Measurements from ENCODE around the gene TENM3.

TENM3 gene

DNA sequence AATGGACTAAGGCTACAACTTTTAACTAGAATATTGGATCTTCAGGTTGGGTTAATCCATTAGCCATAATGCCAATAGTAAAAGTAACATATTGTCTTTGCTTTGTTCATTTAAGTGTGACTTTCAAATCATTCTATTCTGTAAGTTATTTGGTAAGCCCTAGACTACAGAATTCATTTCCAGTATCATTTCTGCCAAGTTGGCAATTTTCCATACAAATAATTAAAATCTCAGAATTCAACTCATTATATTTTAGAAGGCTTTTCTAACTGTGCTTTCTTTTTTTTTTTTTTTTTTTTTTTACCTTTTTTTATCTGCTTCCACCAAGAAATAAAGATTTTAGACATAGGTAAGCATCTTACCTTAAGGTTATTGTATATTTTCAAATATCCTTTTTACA is 500.6 kb downstream of the TENM3 start:
- TF ChIP-seq CTCF (IDR thresholded peaks at IDR 0.05; ENCODE audit: low read depth, low read length) = no peak
- DNase-seq (ENCODE audit: low read depth in 2 of 2) = no peak

GRCh38 chr4:182745237-182745636 is 502.0 kb downstream of the TENM3 start:
- TF ChIP-seq CTCF (IDR thresholded peaks at IDR 0.05; ENCODE audit: low read depth, low read length) = no peak
- H3K4me3 ChIP-seq (replicated peaks in 1 of 2; ENCODE audit: low read depth in 2 of 2, low read length in 2 of 2) = no peak overlapping the region
- DNase-seq (ENCODE audit: low read depth in 2 of 2) = no peak

More for the DNA sequence above, 500.6 kb downstream of the TENM3 start:
- H3K4me3 ChIP-seq (replicated peaks in 1 of 2; ENCODE audit: low read depth in 2 of 2, low read length in 2 of 2) = no peak overlapping the region

DNA sequence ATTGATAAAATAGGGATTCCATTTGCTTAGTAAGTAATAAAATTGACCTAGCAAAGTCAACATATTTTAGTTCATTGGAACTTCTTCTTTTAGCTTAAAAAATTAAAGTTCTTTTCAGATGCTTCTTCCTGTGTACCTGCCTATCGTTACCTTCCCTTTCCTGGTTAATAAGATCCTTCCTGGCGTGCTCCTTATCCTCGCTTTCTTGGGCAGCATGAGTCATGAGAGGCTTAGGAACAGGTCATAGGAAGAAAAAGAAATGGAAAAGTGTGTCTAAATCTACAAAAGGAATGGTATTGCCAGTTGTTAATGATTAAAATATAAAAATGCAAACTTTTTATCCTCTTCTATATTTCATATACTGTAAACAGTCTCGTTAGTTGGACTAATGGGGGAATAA is 503.7 kb downstream of the TENM3 start:
- no peak overlapping the region for H3K4me3 ChIP-seq (replicated peaks in 1 of 2; ENCODE audit: low read depth in 2 of 2, low read length in 2 of 2)
- no peak for DNase-seq (ENCODE audit: low read depth in 2 of 2)
- TF ChIP-seq CTCF (IDR thresholded peaks at IDR 0.05; ENCODE audit: low read depth, low read length) = no peak

DNA sequence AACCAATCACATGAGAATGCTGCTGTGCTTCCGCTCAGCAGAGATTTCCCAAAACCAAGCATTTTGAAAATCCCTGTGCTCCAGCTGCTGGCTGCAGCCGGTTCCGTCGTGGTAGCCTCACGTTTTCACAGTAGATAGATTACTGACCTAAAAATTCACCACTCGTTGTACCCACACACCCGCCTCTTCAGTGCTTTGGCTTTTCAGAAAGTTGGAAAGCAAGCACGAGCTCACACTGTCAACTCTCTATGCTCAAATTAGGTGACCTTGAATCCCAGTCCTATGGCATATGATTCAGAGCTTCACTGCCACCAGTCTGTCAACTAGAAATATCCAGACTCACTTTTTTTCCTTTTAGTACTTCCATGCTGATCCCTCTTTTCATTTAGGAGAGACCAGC is 505.1 kb downstream of the TENM3 start:
- DNase-seq (ENCODE audit: low read depth in 2 of 2) = no peak
- no peak for TF ChIP-seq CTCF (IDR thresholded peaks at IDR 0.05; ENCODE audit: low read depth, low read length)
- no peak overlapping the region for H3K4me3 ChIP-seq (replicated peaks in 1 of 2; ENCODE audit: low read depth in 2 of 2, low read length in 2 of 2)

DNA sequence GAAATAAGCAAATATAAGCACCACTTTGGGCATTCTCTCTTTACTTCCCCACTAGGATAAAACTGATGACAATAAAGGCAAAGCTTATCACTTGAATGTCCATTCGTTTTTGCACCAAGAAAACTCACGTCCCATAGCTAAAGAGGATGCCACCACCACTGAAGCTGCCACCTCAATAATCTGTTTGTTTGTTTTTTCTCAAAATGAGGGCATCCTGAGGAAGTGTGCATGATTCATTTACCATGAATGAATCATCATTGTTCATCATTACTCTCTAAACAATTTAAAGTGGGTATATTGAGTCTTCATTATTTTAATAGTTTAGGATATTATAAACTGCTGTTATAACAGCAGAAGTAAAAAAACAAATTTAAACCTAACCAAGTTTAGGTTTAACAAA is 505.7 kb downstream of the TENM3 start:
- peak in 1 of 2 donors; percentile 16 for DNase-seq (ENCODE audit: low read depth in 2 of 2)
- TF ChIP-seq CTCF (IDR thresholded peaks at IDR 0.05; ENCODE audit: low read depth, low read length) = no peak
- H3K4me3 ChIP-seq (replicated peaks in 1 of 2; ENCODE audit: low read depth in 2 of 2, low read length in 2 of 2) = no peak overlapping the region

DNA sequence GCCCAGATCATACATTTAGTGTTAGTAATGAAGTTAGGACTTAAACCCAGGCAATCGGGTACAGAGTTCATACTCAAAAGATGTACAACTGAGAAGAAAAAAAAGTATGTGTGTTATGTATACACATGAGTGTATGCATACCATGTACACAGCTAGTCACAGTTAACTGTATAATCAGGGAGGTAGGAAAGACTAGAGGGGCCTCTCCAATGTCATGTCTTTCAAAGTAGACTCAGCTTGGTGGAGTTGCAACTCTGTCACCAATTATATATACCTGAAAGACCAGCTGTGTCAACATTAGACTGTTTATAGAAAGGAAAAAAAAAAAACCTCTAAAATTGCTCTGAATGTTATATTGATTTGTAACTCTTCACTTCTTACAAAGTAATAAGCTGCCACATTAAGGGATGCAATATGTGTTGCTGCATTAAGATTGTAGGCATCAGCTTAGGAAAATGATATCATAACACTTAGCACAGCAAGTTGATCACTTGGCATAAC is 506.5 kb downstream of the TENM3 start:
- H3K4me3 ChIP-seq (replicated peaks in 1 of 2; ENCODE audit: low read depth in 2 of 2, low read length in 2 of 2) = no peak overlapping the region
- no peak for TF ChIP-seq CTCF (IDR thresholded peaks at IDR 0.05; ENCODE audit: low read depth, low read length)
- DNase-seq (ENCODE audit: low read depth in 2 of 2) = no peak
